ENCODE data around the gene PRMT5. TPM values are rescaled to one million over a fixed set of nuclear protein-coding genes. Genes with fewer than 3 reads are reported as not detected.

Gene PRMT5
- total and polyA plus RNA-seq, 4 donors, result 19.2 to 56.5 (median 50.2) TPM

GRCh38 chr14:22882529-22883172 is 46.5 kb downstream of the PRMT5 start:
- Histone ChIP-seq H3K4me1 (ENCODE audit: control insufficient read depth in 5 of 5, insufficient read depth in 5 of 5, low read length in 5 of 5) (peaks cover 0 to 21% (median 9%) of the 10 kb centered on the region in 5 donors), H3K27ac (ENCODE audit: low read depth in 1 of 2, low read length in 1 of 2) (no peak overlapping the region), H3K27me3 (ENCODE audit: control insufficient read depth in 3 of 3, insufficient read depth in 3 of 3, low read length in 2 of 3) (no peaks in the 10 kb centered on the region), H3K4me3 (no peak overlapping the region), H3K9ac (ENCODE audit: insufficient read depth in 1 of 2, low read length in 2 of 2) (peak overlapping the region in 1 of 2 donors; percentile 11), H3K36me3 (ENCODE audit: control insufficient read depth in 4 of 4, insufficient read depth in 4 of 4, low read length in 4 of 4) (peaks cover 0 to 19% (median 7%) of the 10 kb centered on the region in 4 donors), H3K9me3 (ENCODE audit: control insufficient read depth in 4 of 4, insufficient read depth in 3 of 4, low read length in 3 of 4) (no peaks in the 10 kb centered on the region)
- DNase-seq (peak; percentile 72 to 75 (median 73)), ATAC-seq (ENCODE audit: insufficient read depth, low FRiP score) (no peak)
- TF ChIP-seq, protein P1, sequence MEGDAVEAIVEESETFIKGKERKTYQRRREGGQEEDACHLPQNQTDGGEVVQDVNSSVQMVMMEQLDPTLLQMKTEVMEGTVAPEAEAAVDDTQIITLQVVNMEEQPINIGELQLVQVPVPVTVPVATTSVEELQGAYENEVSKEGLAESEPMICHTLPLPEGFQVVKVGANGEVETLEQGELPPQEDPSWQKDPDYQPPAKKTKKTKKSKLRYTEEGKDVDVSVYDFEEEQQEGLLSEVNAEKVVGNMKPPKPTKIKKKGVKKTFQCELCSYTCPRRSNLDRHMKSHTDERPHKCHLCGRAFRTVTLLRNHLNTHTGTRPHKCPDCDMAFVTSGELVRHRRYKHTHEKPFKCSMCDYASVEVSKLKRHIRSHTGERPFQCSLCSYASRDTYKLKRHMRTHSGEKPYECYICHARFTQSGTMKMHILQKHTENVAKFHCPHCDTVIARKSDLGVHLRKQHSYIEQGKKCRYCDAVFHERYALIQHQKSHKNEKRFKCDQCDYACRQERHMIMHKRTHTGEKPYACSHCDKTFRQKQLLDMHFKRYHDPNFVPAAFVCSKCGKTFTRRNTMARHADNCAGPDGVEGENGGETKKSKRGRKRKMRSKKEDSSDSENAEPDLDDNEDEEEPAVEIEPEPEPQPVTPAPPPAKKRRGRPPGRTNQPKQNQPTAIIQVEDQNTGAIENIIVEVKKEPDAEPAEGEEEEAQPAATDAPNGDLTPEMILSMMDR (IDR thresholded peaks at IDR 0.05; ENCODE audit: control extremely low read depth, extremely low read depth), result no peak
- WGBS, 2 donors, result 24 to 44% methylated on average over 6 of the region's 6 CpGs

GRCh38 chr14:22882064-22882463 is 47.1 kb downstream of the PRMT5 start:
- Histone ChIP-seq H3K36me3 (ENCODE audit: control insufficient read depth in 4 of 4, insufficient read depth in 4 of 4, low read length in 4 of 4) (peaks cover 3 to 25% (median 10%) of the 10 kb centered on the region in 4 donors), H3K4me1 (ENCODE audit: control insufficient read depth in 5 of 5, insufficient read depth in 5 of 5, low read length in 5 of 5) (peaks cover 0 to 16% (median 9%) of the 10 kb centered on the region in 5 donors), H3K27me3 (ENCODE audit: control insufficient read depth in 3 of 3, insufficient read depth in 3 of 3, low read length in 2 of 3) (no peaks in the 10 kb centered on the region), H3K9me3 (ENCODE audit: control insufficient read depth in 4 of 4, insufficient read depth in 3 of 4, low read length in 3 of 4) (no peaks in the 10 kb centered on the region), H3K27ac (ENCODE audit: low read depth in 1 of 2, low read length in 1 of 2) (no peak overlapping the region), H3K4me3 (no peak overlapping the region), H3K9ac (ENCODE audit: insufficient read depth in 1 of 2, low read length in 2 of 2) (no peak overlapping the region)
- 30 to 42% methylated on average over 7 of the region's 7 CpGs for WGBS, 2 donors
- DNase-seq (no peak), ATAC-seq (ENCODE audit: insufficient read depth, low FRiP score) (no peak)
- TF ChIP-seq, protein P1 (IDR thresholded peaks at IDR 0.05; ENCODE audit: control extremely low read depth, extremely low read depth), result no peak

GRCh38 chr14:22878271-22879246 is 50.6 kb downstream of the PRMT5 start:
- DNase-seq (no peak), ATAC-seq (ENCODE audit: insufficient read depth, low FRiP score) (no peak)
- WGBS, 2 donors, result 79 to 81% methylated on average over 8 of the region's 8 CpGs
- Histone ChIP-seq H3K9me3 (ENCODE audit: control insufficient read depth in 4 of 4, insufficient read depth in 3 of 4, low read length in 3 of 4) (no peaks in the 10 kb centered on the region), H3K27ac (ENCODE audit: low read depth in 1 of 2, low read length in 1 of 2) (no peak overlapping the region), H3K4me1 (ENCODE audit: control insufficient read depth in 5 of 5, insufficient read depth in 5 of 5, low read length in 5 of 5) (peaks cover 0 to 12% (median 8%) of the 10 kb centered on the region in 5 donors), H3K9ac (ENCODE audit: insufficient read depth in 1 of 2, low read length in 2 of 2) (no peak overlapping the region), H3K36me3 (ENCODE audit: control insufficient read depth in 4 of 4, insufficient read depth in 4 of 4, low read length in 4 of 4) (peaks cover 12 to 55% (median 29%) of the 10 kb centered on the region in 4 donors), H3K4me3 (no peak overlapping the region), H3K27me3 (ENCODE audit: control insufficient read depth in 3 of 3, insufficient read depth in 3 of 3, low read length in 2 of 3) (no peaks in the 10 kb centered on the region)
- TF ChIP-seq, protein P1 (IDR thresholded peaks at IDR 0.05; ENCODE audit: control extremely low read depth, extremely low read depth), result no peak

Measured in lung (tissue), 12 donors.